Stimulated activated CD4-positive, alpha-beta T cell treated with anti-CD3 and anti-CD28 coated beads, Interleukin-4, amount 100 ng/mL, for 4 hours (primary cell): ENCODE results near the gene LMF2.

Experiments
- DNase-seq, 2 experiments: peaks; one replicate each; pipeline ENCODE4 v3.0.0-alpha.2; 2020

The LMF2 gene

DNA sequence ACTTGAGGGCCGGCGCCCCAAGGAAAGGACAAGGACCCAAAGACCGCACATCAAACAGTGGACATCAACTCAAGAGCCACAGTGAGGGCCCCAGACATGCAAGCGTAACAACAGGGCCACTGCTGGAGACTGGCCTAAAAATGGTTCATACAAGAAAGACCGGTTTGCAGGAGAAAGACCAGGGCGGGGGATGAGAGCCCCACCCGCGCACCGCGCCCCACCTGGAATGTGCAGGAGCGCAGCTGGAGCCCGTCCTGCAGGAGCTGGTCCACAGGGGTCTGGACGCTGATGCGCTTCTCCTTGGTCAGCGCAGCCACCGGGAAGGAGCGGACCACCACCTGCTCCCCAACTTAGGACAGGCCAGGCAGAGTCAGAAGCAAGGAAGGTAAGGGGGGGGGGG lies 46.6 kb downstream of the LMF2 start:
- no peak for DNase-seq

GRCh38 chr22:50459496-50460140 lies 47.9 kb downstream of the LMF2 start:
- DNase-seq: no peak

- no peak for DNase-seq
Measured at GRCh38 chr22:50459016-50459415, 48.5 kb downstream of the LMF2 start.

GRCh38 chr22:50456466-50457234 lies 50.9 kb downstream of the LMF2 start:
- no peak for DNase-seq

DNA sequence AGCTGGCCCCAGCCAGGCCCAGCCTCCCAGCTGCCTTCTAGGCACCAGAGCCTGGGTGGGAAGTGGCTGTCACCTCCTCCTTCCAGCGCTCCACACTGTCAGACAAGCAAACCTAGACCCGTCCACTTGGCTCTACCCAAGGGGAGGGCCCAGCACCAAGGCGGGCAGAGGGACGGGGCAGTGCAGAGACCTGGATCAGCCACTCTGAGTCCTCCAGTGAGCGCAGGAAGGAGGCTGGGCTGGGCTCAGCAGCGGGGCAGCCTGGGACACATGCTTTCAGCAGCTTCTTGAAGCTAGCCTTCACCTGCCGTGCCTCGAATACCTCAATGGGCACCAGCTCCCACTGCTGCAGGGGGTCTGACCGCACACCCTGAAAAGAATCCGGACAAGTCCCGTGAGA lies 51.5 kb downstream of the LMF2 start:
- no peak for DNase-seq

- DNase-seq: no peak
Measured at GRCh38 chr22:50455201-50455600, 52.3 kb downstream of the LMF2 start.

- DNase-seq: no peak
Measured at GRCh38 chr22:50454556-50455075, 52.9 kb downstream of the LMF2 start.
